ENCODE results near the gene EFNA5.

EFNA5 gene

DNA sequence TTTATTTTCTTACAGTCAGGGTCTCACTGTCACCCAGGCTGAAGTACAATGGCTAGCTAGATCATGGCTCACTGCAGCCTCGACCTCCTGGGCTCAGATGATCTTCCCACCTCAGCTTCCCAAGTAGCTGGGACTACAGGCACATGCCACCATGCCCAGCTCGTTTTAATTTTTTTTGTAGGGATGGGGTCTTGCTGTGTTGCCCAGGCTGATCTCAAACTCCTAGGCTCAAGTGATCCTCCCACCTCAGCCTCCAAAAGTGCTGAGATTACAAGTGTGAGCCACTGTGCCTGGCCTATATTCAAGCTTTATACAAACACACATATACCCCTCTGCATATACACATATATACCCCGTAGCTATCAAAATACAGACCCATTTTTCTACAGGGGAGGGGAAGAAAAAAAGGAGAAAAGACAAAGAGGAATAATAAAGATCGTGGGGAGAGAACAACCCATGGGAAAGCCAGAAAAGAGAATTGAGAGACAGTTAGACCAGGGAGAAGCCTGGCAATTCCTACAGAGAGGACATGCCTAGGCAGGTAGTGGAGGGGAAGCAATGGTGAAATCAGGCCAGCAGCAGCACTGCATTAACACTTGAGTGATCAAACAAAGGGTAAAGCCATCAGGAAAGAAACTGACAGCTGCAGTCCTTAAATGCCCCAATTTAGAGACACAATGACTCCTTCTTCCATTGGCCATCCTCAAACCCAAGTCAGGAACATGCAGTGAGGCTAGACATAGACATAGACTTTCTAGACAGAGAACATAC lies 102.7 kb downstream of the EFNA5 start:
- DNase-seq: no peak

DNA sequence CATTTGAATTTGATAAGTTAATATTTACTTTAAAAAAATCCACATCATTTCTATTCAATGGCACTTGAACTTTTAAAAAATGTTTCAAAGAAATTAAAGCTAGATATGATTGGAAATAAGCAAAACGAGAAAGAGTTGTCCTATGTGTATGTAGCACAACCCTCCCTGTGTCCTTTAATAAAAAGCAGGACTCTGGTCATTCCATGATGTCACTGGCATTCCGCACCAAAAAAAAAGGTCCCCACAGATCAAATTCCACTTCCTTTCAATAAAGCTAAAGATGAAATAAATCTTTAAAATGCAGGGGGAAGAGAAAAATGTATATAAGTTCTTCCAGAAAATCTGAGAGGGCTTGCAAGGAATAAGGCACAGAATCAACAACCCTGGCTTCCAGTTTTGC lies 103.8 kb downstream of the EFNA5 start:
- no peak for DNase-seq

DNA sequence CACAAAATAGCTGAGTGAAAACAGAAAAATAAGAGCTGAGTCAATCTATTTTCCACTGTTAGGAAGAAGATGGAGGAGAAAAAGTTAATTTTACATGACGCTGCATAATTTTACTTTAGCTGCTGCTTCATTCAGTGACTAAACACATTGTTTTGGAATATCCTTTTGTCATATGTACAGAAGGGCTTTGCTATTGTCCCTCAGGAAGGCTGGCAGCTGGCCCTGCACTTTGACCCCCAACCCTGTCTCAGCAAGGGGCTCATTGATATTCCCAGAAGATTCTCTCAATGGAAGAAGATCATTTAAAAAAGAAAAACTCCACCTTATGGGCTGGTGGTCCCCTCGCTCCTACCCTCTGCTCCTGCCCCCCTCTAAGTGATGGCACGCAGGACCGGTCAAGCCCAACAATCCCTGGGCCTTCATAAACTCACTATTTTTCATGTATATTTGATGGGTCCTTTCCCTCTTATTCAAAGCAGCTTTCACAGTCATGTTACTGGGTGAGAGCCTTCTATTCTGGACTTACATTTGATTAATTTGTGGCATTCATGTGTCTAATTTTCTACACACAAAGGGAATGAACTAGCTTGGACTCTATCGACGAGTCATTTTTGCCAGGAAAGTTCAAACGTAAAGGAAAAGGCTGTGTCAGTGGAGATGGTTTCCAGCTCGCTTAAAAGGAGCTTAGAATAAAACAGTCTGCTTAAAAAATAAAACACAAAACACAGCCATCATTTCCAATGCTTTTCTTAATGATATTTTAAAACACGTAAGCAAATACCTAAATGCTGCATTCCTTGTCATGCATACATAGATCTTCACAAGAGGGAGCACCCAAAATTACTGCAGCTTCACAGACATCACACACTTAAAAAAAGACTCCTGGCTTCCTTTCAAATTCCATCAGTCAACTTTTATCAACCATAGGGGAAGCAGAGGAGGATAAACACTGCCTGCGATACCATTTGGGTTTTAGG lies 104.7 kb downstream of the EFNA5 start:
- DNase-seq: no peak

DNA sequence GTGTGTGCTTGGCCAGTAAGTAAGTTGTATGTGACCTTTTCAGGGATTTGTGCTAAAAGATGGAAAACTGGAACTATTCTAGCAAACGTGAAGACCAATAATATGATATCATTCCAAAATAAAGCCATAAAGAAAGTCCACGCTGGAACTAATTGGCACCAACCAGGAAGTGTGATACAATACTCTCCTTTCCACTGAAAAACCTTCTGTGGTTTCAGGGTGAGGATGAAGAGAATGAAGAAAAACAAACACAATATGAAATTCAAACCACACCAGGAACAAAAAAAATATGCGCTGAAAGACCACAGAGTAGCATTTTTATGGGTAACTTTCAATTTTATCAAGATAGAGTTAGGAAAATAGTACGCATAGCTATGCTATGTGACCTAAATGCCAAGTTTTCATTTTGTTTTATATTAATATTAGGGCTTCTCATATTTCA lies 105.8 kb downstream of the EFNA5 start:
- DNase-seq: no peak

DNA sequence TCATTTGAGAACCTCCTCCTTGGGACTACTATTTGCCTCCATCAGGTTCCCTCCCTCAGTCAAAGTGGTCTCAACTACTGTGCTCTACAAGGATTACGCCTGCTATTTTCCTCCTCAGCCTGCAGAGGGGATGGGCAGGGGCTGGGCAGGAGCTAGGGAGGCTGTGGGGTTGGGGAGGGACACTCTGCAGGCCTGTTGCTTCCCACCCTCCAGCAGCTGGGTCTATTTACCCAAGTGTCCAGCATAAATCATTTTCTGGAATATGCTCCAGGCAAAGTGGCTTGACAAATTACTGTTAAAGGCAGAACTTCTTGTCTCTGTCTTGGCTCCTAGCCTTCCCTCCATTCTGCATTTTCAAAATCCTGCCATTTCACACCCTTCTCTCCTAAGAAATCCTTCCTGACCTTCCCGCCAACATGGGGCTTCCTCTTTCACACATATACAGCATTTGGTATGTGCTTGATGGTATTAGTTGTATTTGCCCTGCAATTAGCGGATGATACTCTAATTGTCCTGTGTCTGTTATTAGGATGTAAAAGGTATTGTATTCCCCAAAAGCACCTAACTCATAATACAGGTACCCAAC lies 106.7 kb downstream of the EFNA5 start:
- no peak for DNase-seq

DNA sequence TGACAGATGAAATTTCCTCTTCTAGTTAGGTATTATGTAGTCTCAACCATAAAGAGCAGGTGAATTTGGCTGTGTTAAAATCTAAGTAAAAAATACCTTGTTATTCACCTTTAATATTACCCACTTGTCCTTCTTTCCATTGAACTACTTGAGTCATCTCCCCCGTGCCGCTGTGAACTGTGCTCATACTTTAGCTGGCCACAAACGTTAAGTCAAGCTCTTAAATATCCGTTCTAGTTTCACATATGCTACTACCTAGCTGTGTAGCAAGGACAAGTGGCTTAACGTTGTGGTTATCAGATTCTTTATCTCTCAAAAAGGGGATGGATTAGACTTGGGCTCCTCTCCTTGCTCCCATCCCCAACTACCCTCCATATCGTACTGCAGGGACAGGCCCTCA lies 110.4 kb downstream of the EFNA5 start:
- no peak for DNase-seq

DNA sequence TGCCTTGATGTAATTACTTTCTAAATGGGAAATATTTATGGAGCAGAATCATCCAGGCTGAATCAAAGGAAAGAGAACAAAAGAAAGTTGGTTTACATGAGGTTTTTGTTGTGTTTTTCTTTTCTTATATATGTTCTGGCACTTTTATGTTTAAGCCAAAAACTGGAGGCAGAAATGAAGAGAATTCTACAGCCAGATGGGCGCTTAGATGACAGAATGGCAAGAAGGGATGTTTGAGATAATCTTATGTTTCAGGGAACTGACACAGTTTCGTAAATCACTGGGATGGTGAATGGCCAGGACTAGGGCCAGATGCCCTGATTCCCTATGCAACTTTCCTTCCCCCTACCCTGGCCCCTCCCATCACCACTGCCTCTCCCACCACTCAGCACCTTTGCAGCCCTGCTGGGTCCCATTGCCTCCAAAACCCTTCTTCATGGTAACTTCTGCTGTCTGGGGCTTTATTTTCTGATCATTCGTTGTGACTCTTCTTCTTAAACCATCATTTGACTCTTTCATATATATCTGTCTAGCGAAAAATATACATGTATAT lies 111.8 kb downstream of the EFNA5 start:
- DNase-seq: no peak

DNA sequence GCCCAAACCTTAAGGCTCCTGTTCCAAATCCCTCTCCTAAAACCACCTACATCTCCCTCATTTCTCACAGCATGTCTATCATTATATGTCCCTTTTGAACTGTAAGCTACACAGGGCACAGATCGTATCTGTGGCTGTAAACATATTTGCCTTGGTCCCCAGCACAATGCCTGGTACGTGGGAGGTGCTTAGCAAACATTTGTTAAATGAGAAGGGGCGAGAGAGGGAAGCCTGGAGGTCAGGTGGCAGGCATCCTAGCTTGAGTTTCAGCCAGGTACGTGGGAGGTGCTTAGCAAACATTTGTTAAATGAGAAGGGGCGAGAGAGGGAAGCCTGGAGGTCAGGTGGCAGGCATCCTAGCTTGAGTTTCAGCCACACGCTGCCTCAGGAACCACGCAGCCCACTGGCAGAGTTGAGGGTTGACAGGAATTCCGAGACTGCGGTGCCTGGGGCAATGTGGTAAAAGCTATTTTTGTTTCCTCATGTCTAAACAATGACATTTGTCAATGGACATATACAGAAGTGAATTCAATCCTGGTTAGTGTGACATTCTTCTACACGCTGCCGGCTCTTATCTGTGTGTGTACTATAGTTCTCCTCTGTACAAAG lies 113.6 kb downstream of the EFNA5 start:
- DNase-seq: no peak

DNA sequence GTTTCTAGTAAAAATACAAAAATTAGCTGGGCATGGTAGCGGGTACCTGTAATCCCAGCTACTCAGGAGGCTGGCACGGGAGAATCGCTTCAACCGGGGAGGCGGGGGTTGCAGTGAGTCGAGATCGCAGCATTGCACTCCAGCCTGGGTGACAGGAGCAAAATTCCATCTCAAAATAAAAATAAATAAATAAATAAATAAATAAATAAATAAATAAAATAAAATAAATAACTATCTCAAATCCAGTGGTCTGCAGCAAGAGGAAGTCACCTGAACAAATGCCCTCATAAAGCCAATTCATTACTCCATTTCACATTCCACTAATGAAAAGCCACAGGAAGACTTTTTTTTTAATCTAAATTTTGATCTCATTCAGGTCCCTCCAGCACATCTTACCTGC lies 114.2 kb downstream of the EFNA5 start:
- DNase-seq: no peak

DNA sequence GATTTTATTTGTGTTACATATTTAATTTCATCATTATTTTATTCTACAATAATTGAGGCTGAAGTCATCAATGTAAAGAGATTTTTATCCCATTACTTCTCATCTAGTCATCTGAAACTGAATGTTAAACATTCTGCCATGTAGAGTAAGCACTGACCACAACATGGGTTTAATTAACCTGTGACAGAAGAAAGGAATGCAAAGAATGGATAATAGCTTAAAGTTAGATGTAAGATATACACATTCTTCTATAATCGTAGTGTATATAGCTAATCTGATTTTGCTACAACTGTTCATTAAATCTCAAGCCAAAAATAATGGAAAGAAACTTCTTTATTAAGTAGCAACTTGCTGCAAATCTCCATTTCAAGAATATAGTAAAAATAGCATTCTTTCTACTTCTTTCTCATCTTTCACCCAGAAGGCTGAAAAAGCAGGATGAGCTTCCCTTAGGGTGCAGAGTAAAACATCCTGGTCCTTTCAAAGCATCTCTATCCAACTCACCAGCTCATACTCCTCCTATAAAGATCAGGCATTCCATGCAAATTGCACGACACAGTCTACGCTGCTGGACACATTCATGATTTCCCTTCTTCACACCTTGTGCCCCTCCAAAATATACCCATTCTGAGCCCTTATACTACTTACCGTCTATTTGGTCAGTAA lies 115.2 kb downstream of the EFNA5 start:
- DNase-seq: no peak

DNA sequence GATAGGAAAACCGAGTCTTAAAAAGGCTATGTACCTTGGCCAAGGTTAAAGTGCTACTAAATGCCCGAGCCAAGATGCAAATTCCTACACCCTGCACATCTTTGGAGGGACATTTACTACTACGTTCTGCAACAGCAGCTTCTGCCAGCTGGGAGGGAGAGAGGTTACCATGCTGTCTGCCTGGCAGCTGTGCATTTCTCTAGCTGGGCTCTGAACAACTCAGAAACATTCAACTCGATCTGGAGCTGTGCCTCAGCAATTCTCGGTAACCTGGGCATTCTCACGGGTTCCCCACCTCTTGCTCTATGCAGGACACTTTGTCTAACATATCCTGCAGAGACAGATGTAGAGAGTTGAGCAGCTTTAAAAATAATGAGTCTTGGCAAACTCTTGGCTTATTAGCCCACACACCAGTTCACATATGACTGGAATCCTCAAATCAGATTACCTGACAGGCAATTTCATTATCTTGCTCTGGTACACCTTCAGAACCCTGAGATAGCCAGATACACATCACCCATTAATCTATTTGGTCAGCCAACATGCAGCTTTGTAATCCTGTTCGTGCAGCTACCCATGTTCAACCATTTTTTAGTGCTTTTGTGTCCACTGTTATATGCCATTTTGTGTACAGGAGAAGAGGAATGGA lies 115.8 kb downstream of the EFNA5 start:
- no peak for DNase-seq

DNA sequence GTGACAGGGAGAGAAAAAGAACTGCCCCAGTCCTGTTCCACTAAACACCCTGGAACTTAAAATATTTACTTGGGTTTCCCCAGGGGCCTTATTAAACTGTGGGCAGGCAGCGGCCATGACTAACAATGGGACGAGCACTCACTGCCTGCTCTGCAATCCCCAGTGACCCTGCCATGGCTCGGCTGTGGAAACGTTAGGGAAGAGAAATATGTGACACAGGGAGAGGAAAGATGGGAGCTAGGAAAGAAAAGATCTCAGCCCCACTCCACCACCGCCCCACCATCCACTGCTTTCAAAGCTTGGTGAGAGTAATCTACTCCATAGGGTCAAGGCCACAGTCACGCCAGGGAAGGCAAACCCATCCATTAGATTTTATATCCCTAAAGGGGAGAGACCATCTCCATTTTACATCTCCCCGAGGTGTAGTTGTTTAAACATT lies 117.6 kb downstream of the EFNA5 start:
- DNase-seq: no peak

DNA sequence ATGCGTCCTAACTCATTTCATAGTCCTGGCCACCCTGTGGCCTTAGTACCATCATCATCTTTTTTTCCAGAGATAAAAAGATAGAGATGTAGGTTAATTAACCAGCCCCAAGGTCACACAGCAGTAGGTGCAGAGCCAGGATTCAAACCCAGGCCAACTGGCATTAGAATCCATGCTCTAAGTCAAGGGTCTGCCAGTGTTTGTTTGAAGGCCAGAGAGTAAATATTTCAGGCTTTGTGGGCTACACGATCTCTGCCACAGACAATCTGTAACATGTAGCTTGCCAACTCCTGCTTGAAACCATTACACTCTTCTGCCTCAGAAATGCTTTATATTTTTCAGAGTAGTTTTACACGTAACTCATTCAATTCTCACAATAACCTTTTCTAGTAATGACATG lies 119.6 kb downstream of the EFNA5 start:
- no peak for DNase-seq

DNA sequence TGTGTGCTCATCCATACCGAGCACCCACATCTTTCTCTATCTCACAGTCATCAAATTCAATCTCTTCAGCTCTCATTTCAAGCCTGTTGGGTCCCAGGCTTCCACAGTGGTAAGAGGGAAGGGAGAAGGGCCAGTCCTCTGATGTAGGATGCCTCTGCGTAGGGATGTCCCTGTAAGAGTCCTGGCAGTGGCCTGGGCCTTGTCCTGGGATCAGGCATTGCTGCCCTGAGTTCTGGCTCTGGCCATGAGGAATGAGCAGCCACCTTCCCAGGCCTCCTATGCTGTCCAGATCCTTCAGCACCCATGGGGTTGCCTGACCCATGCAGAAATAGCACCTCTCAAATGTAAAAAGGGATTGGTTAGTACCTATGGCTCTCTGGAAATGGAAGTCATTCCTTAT lies 121.2 kb downstream of the EFNA5 start:
- no peak for DNase-seq

DNA sequence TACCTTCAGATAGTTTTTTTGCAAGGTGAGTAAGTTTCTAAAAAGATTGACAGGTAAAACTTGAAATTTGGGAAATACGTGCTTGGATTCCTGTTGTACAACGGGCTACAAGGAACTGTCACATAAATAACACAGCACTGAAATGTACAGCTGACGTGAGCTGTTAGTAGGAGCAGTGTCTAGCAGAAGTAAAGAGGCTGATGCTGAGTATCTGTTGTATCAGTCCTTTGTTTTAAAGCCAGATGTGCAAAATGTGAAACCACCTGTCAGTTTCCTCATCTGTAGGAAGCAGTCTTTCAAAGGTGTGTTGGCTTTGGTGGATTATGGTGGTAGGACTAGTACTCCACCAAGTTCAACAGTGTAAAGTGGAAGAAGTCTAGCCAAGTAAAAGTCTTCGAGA lies 122.3 kb downstream of the EFNA5 start:
- DNase-seq: no peak

DNA sequence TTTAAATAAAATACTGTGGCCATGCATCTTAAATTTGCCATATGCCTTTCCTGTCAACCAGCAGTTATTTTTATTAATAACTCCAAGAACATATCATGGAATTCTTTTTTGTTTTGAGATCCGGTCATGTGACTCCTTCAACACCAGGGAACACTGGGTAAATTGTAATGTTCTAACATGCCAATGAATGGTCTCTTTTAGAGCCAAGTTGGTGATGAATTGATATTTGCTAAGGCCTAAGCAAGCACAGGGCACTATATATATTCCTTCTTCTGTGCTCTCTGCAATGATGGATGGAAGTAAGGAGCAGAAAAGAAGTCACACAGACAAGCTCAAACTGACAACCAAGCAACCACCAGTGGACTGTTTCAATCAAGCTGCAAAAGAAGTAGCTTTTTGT lies 124.0 kb downstream of the EFNA5 start:
- no peak for DNase-seq

DNA sequence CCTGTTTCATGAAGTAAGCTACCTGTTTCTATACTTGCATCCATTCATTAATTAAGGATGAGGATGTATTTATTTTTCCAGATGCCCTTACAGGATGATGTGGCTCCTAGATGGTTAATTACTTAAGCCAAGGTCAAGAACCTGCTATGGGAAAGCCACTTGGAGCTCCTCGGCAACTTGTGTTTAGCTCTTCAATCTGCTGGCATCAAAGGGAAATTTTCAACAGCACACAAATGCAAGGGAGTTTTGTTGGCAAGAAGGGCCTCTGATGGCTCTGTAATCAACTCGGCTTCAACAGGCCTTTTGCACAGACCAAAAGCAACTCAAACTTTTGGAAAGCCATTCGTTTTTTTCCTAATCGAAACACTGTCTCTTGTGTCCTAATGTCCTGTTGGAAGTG lies 125.3 kb downstream of the EFNA5 start:
- no peak for DNase-seq

DNA sequence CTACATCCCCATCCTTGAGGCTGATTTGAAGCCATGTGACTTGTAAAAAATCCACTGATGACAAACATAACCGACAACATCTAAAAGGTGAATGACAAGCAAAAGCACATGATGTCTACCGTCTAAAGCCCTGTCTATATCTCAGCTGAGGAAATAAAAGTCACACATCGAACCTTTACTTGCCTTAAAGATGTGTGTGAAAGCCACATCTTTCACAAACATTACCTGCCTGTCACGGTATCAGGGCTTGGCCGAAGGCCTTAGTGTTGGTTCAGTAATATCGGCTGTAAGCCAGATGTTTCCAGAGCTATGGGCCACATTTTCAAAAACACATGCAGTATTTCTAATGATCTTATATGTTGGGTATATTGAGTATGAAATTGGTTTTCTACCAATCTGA lies 125.8 kb downstream of the EFNA5 start:
- no peak for DNase-seq

DNA sequence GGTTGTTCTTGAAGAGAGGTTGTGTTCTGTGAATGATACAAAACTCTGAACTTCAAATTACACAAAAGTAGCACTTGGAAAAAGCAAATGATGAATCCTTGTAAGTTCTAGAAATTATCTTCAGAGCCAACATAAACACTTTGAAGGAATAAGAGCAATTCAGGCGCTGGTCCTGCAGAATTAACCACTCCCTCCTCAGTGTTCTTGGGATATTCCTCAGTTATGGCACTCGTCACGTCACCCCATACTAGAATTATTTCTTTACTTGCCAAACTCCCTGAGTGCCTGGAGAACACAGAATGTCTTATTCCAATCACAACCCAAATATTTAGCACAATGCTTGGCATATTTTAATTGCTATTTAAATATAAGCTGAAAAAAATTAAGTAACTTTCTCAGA lies 126.3 kb downstream of the EFNA5 start:
- no peak for DNase-seq

DNA sequence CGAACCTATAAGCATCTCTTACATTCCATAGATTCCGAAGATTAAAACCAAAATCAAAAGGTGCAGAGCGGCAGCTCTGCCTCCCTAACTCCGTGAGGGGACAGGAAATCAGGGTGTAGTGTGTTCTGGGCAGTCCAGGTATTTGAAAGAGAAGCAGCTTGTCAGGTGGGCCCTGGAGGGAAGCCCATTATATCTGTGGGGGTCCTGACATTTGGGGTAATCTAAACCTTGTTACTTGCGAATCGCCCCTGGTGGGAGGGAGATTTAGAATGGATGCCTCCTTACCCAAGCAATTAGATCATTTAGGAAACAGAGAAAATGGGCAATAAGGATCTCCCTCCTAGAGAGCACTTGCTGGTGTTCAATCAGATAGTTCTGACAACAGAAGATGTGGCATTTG lies 126.9 kb downstream of the EFNA5 start:
- DNase-seq: no peak

DNA sequence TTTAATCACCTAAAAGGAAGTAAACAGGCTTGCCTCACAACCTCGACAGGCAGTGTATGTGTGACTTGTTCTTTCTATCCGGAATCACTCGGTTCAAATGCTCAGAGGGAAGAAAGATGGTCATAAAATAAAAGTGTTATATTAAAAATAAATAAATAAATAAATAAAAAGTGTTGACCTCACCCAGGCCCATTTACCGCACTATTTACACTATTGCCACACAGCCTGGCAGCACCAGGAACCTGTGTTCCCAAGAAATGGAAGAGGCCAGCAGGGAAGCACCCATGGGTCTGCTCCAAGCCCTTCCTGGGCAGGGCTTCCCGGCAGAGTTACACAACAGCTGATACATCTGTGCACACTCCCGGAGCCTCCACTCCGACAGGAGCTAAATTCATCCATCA lies 127.9 kb downstream of the EFNA5 start:
- no peak for DNase-seq

DNA sequence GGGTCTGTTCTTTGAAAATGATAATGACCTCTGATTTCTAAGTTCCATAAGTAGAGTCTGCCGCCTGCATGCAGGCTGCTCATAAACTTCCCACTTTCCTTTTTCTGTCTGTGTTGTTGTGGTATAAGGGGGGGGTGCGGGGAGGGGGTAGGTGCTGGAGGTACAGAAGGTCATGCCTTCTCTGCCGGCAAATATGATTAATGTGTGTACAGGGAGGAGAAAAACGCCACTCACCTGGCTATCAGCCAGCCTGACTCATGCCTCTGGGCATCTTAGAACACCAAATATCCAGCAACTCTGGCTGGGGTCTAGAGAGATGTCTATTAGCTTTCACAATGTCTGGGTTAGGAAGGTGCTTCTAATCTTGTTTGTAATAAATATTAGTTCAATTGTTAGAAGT lies 128.3 kb downstream of the EFNA5 start:
- no peak for DNase-seq

Measured in CD4-positive, alpha-beta T cell treated with Interleukin-4 for 1 hour (primary cell).